DMS53 treated with DMSO at 0.1 percent for 48 hours (cell line): ENCODE measurements around the gene OR6A2.

Experiments used
- DNase-seq: peaks from one replicate; lab custom pipeline; 2025; ENCODE audit not compliant: unreplicated experiment; lab: John Stamatoyannopoulos, UW

OR6A2 gene

DNA sequence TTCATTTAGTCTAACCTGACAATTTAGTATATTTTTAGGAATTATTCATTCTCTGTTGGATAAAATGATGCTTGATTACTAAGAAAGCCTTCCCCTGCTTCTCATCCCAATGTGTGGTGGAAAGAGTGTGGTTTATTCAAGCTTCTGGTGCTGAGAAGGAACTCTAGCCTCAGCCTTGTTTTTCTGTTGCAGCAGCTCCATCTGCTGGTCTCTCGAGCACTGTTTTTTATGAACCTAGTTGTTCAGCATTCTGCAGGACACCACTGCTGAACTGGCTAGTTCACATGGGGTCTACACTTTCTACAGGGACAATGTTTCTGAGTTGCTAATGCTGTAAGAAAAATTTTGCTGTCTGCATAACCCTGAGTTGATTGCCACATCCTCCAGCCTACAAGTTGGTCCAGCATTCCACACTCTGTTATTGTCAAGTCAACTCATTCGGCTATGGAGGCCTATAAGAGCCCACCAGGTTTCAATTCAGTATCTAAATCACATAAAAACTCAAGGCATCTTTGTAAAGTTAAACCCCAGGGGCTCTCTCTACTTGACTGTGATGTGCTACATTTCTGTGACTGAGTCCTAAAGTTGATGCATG lies 42.0 kb downstream of the OR6A2 start:
- DNase-seq = peak; percentile 59

- DNase-seq = peak; percentile 20
Observed at GRCh38 chr11:6755953-6756347, 43.5 kb downstream of the OR6A2 start.

- peak; percentile 17 for DNase-seq
Observed at GRCh38 chr11:6755303-6755952, 44.1 kb downstream of the OR6A2 start.

GRCh38 chr11:6747097-6747668 lies 52.3 kb downstream of the OR6A2 start:
- no peak for DNase-seq

DNA sequence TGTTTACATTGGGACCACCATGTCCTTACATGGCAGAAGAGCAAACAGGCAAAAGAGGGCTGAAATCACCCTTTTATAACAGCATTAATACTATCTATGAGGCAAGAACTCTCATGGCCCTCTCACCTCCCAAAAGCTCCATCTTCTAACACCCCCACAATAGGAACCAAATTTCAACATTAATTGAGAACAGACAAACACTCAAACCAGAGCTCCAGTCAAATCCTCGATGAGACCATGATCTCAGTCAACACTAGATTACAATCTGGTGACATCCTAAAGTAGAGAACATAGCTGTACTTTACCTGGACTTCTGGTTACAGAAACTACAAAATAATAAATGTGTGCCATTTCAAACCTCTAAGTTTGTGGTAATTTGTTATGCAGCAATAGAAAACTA lies 52.9 kb downstream of the OR6A2 start:
- no peak for DNase-seq

DNA sequence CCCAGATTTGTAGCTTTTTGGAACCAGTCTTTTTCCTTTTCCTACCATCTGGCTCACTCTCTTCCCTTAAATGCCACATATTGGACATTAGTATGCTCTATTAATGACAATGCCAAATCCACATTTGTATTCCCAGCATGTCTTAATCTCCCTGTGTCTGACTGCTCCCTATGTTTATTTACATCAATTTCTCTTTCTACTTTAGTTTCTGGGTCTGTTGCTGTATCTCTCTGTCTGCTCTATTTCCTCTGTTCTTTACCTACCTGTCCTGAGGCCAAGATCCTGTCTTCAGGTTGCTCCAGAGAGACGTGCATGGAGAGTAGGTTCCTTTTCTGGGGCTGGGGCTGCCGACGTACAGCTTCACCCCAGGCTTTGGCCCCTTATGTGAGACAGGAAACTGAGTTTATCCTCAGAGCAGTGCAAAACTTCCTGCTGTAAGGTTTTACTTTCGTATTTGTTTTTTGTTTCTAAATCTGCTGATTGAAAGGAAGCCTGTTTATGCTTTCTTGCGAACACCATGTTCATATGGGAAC lies 53.3 kb downstream of the OR6A2 start:
- no peak for DNase-seq

- DNase-seq = no peak
Observed at GRCh38 chr11:6745465-6746015, 53.9 kb downstream of the OR6A2 start.

DNA sequence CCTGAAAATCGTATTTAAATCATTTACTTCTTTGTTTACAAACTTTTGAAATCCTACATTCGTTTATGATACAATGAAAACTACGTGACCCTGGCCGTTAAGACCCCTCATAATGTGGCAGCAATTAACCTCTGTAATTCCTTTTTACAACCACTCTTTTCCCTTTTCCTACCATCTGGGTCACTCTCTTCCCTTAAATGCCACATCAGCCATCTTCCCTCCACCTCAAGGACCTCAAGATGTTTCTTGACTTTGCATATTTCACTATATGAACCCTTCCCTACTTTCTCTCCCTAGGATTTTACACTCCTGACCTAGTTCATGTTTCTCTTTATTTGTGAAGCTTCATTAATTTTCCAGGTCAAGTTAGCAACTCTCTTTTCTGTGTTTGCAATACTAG lies 54.5 kb downstream of the OR6A2 start:
- no peak for DNase-seq

DNA sequence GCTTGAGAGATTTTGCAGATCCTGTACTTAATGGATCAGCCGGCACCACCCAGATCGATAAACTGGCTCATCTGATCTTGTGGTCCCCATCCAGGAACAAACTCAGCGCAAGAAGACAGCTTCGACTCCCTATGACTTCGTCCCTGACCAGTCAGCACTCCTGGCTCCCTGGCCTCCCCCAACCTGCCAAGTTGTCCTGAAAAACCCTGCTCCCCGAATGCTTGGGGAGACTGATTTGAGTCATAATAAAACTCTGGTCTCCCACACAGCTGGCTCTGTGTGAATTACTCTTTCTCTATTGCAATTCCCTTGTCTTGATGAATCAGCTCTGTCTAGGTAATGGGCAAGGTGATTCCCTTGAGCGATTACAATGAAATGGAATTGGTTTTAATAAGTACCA lies 57.2 kb downstream of the OR6A2 start:
- DNase-seq = no peak
